PFSK-1 (cell line): Measurements from ENCODE around the gene CACNA1C.

ENCODE experiments used
- POLR2AphosphoS5 ChIP-seq: IDR thresholded peaks from 2 replicates; pipeline ENCODE4 v1.6.1; 2012; ENCODE audit warnings: low read depth, mild to moderate bottlenecking, control low read depth, low read length, moderate library complexity
- TF ChIP-seq, protein P1 (sequence below), 2 experiments: IDR thresholded peaks; 2 replicates each; pipeline versions ENCODE4 v1.6.1 to v1.8.0; 2011 to 2012; ENCODE audit warnings: low read depth in 2 of 2, low read length in 2 of 2, control low read depth in 1 of 2, inconsistent platforms in 1 of 2, mild to moderate bottlenecking in 1 of 2, moderate library complexity in 1 of 2; ENCODE audit not compliant: insufficient read depth in 1 of 2

DNA sequence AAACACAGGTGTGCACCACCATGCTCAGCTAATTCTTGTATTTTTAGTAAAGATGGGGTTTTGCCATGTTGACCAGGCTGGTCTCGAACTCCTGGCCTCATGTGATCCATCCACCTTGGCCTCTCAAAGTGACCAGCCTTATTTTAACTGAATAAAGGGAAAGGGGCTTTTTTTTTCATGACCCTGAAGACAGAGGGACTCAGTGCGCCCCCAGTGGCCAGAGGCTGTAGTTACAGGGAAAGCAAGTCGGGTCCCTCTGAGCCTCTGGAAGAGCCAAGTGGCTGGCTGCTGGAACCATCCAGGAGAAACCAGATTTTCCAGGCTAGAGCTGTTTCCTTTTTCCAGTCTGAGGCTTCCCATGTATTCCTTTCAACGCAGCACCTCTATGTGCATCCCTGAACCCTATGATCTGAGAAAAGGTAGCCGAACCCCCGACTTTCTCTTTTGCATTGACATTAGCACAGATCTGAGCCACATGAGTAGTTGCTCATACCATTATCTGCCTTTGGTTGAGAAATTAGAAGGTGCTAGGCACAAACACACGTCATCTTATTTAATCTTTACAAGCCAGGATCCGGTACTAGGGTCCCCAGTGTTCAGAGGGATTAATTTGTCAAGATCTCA, 342.7 kb downstream of the CACNA1C start:
- TF ChIP-seq, protein P1, sequence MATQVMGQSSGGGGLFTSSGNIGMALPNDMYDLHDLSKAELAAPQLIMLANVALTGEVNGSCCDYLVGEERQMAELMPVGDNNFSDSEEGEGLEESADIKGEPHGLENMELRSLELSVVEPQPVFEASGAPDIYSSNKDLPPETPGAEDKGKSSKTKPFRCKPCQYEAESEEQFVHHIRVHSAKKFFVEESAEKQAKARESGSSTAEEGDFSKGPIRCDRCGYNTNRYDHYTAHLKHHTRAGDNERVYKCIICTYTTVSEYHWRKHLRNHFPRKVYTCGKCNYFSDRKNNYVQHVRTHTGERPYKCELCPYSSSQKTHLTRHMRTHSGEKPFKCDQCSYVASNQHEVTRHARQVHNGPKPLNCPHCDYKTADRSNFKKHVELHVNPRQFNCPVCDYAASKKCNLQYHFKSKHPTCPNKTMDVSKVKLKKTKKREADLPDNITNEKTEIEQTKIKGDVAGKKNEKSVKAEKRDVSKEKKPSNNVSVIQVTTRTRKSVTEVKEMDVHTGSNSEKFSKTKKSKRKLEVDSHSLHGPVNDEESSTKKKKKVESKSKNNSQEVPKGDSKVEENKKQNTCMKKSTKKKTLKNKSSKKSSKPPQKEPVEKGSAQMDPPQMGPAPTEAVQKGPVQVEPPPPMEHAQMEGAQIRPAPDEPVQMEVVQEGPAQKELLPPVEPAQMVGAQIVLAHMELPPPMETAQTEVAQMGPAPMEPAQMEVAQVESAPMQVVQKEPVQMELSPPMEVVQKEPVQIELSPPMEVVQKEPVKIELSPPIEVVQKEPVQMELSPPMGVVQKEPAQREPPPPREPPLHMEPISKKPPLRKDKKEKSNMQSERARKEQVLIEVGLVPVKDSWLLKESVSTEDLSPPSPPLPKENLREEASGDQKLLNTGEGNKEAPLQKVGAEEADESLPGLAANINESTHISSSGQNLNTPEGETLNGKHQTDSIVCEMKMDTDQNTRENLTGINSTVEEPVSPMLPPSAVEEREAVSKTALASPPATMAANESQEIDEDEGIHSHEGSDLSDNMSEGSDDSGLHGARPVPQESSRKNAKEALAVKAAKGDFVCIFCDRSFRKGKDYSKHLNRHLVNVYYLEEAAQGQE (IDR thresholded peaks at IDR 0.05; ENCODE audit: insufficient read depth in 1 of 2, low read depth in 2 of 2, low read length in 2 of 2) = no peak
- no peak for TF ChIP-seq POLR2AphosphoS5
